GM18861 (cell line): ENCODE measurements around the gene STAM2.
"Not testable (repeated sequence)": the region's sequence is repeated elsewhere in the genome, so short reads cannot be mapped to it uniquely, and the experiment has no call there.

ENCODE experiments used
- ATAC-seq: cut with Tn5 transposase; IDR thresholded peaks from one replicate; pipeline ENCODE4 v1.9.1; 2021; ENCODE audit not compliant: unreplicated experiment

The STAM2 gene

GRCh38 chr2:152175368-152176112, at the start of gene STAM2:
Gene STAM2, minus strand, starts transcription at chr2:152175763. Its CDS starts 121 bp downstream, at chr2:152175642.
- ATAC-seq: peak; percentile 73

GRCh38 chr2:152223977-152224376, 48.4 kb upstream of the STAM2 start:
- ATAC-seq: no peak

- ATAC-seq: no peak
Measured at GRCh38 chr2:152222975-152223637, 47.5 kb upstream of the STAM2 start.

- ATAC-seq: no peak
Measured at GRCh38 chr2:152221839-152222238, 46.3 kb upstream of the STAM2 start.

- no peak for ATAC-seq
Measured at GRCh38 chr2:152219077-152219828, 43.7 kb upstream of the STAM2 start.

GRCh38 chr2:152201466-152201830, 25.9 kb upstream of the STAM2 start:
- ATAC-seq: no peak

GRCh38 chr2:152200565-152201465, 25.3 kb upstream of the STAM2 start:
- no peak for ATAC-seq

- ATAC-seq: no peak
Measured at GRCh38 chr2:152200101-152200500, 24.5 kb upstream of the STAM2 start.

GRCh38 chr2:152198499-152198898, 22.9 kb upstream of the STAM2 start:
- ATAC-seq: no peak

- not testable (repeated sequence) for ATAC-seq
Measured at GRCh38 chr2:152197508-152198284, 22.1 kb upstream of the STAM2 start.

GRCh38 chr2:152189622-152190495, 14.3 kb upstream of the STAM2 start:
- peak; percentile 89 for ATAC-seq

- ATAC-seq: not testable (repeated sequence)
Measured at GRCh38 chr2:152186808-152187207, 11.2 kb upstream of the STAM2 start.

- ATAC-seq: no peak
Measured at GRCh38 chr2:152186262-152186661, 10.7 kb upstream of the STAM2 start.

- ATAC-seq: no peak
Measured at GRCh38 chr2:152183401-152184073, 8.0 kb upstream of the STAM2 start.

GRCh38 chr2:152177667-152178066, 2.1 kb upstream of the STAM2 start:
- not testable (repeated sequence) for ATAC-seq

- ATAC-seq: no peak
Measured at GRCh38 chr2:152176113-152176714, 651 bp upstream of the STAM2 start.

- peak; percentile 13 for ATAC-seq
Measured at GRCh38 chr2:152175012-152175367, 573 bp downstream of the STAM2 start.

- ATAC-seq: no peak
Measured at GRCh38 chr2:152174574-152174973, 989 bp downstream of the STAM2 start.
